Stimulated activated CD8-positive, alpha-beta memory T cell treated with anti-CD3 and anti-CD28 coated beads, Interleukin-4, amount 100 ng/mL, for 1 hour (primary cell): ENCODE results near the gene CPPED1.

Experiments used
- DNase-seq, 2 donors: peaks; one replicate each; pipeline ENCODE4 v3.0.0-alpha.2; 2020; ENCODE audit warnings: low read depth in 2 of 2, low spot score in 1 of 2

CPPED1 gene

DNA sequence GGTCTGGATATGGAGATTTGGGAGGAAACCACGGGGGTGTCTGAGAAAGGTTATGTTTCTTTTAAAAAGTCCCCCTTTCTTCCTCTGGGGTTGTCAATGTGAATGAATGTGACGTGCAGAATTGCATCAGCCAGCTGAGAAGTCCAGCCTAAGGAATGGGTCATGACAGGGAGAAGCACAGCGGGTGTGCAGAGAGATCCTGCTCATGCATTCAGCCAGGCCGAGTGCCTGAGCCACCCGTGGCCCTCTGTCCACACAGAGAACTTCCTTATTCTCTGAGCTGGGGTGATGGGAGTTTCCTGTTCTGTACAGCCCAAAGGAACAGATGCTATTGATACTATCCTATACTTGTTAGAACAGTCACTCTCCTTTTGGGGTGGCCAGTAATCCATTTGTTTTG lies 117.9 kb downstream of the CPPED1 start:
- DNase-seq = no peak

DNA sequence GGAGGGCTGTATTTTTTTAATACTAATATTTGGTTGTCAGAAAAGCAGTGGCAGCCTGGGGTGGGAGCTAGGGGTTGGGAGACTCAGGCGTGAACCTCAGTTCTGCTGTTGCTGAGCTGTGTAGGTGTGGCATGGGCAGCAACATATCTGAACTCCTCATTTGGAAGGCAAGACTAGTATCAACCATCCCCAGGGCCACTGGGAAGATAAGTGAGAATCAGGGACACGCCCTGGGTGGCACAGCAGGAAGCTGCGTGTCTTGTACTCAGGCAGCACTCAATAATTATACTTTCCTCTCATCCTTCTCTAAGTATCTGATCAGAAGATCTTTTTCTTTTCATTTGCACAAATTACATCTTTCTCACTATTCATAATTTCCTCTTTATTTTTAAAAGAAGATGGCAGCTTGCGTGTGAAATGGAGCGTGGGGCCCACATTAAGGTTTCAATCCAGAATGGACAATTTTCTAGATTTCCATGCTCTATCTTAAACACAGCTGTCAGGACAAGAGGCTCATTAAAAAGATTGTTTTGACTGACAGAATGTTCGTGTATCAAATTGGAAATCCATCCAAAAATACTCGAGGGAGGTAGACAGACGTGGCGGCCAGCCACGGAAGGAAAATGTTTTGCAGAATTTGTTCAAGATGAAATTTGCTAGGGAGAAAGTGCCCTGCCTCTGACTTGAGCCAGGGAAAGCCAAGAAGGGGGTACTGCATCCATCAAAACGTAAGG lies 121.1 kb downstream of the CPPED1 start:
- DNase-seq = no peak

DNA sequence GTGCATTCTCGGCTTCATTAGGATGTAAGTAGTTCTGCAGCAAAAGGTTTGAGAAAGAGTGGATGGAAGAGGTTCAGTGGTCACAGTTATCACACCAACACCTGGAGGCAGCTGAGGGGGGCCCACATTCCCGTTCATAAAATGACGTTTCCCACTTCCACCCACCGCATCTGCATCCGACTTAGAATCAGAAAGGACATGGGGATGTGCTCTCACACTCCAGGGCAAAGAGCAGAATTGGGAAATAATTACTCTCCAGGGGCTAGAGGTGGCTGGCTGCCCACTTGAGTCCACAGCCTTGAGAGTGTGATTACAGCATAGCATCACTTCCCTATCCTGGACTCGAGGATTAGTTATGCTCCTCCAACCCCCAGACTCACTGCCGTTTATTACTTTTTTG lies 122.0 kb downstream of the CPPED1 start:
- no peak for DNase-seq

DNA sequence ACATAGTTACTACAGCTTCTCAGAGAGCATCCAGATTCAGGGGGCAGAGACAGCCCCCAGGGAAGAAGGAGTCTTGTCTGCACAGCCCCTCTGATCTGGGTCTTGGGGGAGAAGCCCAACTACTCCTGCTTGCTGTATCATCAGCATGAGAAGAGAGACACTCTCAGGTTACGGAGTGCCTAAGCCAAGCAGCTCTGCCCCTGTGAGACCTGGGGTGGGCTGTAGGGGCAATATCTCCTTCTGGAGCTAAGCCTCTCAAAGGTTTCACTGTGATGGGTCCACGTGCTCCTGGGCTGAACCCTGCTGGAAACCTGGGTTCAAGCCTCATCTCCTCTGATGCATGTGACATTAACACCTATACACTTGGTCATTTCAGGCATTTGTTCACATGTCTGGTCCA lies 123.2 kb downstream of the CPPED1 start:
- DNase-seq = no peak

DNA sequence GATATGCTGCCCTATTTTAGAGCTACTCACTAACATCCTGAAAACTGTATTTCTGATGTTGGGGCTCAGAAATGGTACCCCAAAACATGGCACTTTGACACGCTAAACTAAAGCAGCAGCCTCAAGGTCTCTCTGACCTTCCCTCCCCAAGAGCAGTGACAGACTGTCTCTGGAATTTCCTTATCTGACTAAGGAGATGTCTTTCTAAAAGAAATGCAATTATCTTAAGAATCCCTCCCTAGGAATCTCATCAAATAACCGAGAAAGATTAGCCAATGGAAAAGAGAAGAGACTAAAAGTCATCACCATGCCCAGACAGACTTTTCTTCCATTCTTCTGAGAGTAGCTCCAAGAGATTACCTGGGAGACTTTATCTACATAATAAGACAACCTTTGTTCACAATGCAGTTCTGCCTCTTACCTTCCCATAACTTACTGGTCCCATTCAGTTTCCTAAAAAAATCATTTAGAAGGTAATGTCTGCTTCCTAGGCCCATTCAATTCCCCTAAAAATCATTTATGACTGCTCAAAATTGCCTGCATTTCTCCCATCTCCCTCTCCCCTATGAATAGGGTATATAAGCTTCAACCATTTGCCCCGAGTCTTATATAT lies 123.9 kb downstream of the CPPED1 start:
- DNase-seq = no peak

DNA sequence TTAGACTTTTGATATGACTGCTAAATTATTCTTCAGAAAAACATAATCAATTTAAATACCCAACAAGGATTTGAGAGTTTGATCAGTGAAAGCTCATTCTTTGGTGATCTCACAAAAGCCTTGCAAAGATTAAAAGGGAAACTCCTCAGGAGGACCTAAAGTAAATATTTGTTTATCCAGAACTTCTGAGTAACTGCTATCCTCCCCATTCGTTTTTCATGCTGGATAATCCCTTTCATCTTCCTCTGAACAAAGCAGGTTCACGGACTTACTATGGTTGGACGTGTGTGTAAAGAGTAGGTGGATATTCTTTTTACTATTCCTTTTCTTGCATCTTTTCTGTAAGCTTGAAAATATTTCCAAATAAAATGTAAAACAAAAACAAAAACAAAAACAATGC lies 124.7 kb downstream of the CPPED1 start:
- no peak for DNase-seq

DNA sequence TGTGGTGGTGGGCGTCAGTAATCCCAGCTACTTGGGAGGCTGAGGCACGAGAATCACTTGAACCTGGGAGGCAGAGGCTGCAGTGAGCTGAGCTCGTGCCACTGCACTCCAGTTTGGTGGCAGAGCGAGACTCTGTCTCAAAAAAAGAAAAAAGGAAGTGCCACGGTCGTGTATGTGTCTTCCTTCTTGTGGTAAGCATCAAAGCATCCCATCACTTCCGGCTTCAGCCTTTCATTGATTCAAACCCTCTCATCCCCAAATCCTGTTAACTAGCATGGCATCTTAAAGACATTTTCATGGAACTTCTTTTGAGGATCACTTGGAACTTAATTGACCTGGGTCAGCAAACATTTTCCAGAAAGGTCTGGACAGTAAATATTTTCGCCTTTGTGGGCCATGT lies 126.2 kb downstream of the CPPED1 start:
- no peak for DNase-seq

DNA sequence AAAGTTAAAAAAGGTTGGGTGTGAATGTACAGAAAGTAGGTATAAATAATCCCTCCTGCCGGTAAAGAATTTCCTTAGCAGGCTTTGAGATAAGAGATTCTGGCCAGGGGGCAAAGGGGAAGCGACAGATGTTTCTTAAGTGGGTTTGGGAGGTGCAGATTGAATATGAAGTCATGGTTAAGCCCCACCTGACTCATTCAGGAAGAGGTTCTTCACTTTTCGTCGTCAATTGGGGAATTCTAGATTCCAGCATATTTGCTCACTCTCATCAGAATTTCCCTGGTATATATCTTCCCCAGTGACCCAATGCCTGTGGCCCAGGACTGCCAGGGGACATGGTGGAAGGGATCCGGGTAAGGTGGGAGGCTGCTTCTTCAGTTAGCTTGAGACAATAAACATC lies 127.8 kb downstream of the CPPED1 start:
- DNase-seq = no peak

DNA sequence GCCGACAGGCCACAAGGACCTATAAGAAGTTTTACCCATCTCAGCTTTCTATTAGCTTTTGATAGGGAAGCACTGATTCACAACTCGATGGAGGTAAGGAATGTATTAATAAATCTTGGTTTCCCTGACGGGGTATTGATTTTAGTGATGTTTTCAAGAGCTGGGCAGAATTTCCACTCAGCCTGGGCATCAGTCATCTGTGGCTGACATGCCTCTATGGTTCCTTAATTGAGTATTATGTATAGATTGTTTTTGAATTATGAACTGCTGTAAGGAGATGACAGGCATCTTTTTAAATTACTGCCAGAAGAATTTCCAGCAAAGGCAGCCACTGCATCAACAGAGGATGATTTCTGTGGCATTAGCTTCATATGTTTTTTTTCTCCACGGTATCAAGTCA lies 128.6 kb downstream of the CPPED1 start:
- no peak for DNase-seq

DNA sequence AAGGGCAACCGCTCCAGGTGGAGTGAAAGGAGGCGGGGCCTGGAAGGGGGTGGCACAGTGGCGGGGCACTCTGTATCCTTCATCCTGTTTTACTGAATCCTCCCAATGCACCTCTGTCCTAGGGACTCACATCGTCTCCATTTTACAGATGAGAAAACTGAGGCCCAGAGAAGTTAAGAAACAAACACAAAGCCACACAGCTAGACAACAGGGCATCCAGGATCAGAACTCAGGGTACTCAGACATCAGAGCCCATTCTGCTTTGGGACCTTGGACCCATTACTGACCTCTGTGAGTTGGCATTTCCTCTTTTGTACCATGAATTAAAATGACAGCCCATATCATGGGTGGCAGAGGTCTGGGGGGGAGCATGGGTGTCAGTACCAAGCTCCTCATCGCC lies 129.2 kb downstream of the CPPED1 start:
- no peak for DNase-seq

DNA sequence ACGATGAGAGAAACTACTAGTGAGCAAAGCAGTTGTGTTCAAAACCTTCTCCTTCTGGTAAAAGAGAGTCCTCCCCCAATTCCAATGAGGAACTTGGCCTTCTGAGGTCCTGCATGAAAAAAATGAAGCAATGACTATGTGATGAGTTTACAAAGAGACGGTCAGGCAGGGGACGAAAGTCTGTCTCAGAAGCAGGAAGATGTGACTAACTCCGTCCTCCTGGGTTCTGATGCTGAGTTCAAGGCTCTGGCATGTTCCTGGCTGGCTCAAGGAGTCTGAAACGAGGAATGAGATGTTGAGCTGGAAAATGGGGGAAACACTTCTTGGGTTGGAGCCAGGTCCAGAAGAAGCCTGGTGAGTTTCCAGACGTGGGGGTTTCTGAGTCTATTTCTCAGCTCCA lies 129.6 kb downstream of the CPPED1 start:
- no peak for DNase-seq

DNA sequence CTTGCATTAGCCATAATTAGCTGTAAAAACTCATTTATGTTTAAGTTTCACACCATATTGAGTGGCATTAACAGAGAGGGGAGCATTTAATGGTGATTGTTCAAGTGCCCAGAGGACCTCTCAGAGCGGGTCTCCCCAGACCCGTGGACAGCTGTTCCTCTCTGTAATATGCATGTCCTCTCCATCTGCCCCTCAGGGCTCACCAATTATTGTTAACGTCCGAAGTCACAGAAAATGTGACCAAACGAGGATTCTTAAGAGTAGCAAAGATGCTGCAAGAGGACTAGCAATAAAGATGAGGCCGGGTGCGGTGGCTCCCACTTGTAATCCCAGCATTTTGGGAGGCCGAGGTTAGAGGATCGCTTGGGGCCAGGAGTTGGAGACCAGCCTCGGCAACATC lies 130.2 kb downstream of the CPPED1 start:
- no peak for DNase-seq

DNA sequence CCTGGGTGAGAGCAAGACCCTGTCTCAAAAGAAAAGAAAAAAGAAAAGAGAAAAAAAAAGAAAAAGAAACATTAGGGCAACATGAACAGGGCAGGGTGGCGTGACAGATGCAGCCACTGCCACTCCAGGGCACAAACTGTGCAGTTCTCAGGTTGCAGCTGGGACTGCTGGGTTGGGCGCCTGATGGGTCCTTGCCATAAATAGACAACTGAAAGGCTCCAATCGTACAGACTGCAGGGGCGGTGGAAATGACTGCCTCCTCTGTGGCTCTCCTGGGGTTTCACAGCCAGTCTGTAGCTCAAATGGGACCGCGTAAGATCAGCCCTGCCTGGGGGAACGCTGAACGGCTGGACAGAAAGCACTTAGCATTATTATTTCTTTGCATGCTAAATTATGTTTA lies 130.7 kb downstream of the CPPED1 start:
- no peak for DNase-seq

DNA sequence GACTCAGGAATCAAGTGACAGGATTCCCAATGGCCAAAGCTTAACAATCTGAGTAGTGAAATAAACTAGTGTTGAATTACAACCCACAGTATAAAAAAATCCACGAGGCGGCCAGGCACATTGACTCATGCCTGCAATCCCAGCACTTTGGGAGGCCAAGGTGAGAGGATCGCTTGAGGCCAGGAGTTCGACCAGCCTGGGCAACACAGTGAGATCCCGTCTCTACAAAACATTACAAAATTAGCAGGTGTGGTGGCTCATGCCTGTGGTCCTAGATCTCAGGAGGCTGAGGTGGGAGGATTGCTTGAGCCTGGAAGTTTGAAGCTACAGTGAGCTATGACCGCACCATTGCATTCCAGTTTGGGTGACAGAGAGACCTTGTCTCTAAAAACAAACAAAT lies 133.8 kb downstream of the CPPED1 start:
- DNase-seq = no peak

DNA sequence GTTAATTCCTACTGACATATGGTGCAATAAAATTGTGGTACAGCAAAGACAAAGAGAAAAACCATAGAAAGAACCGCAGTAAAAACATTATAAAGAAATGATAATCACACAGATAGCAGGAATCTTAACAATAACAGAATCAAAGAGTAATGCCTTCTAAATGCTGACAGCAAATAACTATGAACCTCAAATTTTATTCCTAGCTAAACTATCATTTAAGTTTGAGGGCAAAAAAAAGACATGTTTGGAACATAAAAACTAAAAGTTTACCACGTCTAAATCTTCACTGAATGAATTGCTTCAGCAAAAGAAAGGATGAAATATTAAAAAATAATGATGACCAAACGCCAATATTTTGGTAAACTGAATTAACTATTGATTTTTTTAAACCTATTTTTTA lies 135.8 kb downstream of the CPPED1 start:
- no peak for DNase-seq

DNA sequence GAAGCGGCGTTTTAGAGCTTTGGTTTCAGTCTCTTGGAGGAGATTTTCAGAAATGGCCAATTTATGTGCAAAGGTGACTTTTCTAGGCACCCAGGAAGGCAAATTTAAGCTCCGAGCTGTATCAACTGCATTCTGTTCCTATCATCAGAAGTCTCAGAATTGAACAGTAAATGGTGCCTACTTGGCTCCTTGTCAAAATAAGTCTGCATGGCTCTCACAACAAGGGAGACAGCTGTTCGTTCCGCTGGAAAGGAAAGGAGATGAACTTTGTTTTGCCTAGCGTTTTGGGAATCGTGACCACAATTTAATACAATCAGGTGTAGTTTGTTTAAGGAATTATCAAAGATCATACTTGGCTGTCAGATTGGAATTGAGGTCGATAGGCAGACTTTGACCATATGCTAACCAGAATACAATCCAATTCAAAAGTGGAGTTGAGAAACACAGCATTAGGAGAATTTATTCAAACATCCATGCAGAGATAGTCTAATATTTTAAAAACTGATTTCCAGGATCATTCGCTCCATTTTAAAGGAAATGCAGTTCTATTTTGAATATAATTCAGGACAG lies 139.4 kb downstream of the CPPED1 start:
- DNase-seq = no peak

DNA sequence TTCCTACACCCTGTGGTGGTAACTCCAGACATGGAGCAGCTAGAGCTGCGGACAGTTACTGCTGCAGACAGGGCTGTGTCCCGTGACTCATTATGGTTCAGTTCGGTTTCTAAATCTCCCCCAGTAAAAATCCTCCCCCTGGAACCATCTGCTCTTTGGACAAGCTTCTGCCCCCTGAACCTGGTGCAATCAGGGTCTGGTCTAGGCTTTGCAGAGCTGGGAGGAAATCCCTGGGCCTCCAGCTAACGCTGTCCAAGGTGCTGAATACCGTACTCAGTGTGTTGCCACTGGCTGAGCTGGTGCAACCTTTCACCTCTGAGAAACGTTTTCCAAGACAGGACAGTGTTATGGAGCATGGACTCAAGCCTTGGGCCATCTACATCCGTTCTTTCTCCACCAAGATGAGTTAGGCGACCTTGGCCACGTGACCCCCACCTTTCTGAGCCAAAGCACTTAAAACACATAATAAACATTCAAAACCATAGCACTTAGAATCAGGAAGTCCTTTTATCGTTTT lies 142.0 kb downstream of the CPPED1 start:
- DNase-seq = no peak

DNA sequence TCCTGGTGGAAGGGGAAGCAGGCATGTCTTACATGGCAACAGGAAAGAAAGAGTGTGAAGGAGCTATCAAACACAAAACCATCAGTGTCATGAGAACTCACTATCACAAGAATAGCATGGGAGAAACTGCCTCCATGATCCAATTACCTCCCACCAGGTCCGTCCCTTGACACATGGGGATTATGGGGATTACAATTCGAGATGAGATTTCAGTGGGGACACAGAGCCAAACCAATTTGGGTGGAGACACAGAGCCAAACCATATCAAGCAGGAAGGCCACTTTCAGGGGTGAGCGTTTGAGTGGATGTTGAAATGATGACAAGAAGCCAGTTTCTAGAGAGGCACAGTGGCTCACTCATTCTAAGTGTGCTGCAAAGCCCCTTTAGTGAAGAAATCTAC lies 143.8 kb downstream of the CPPED1 start:
- DNase-seq = no peak

DNA sequence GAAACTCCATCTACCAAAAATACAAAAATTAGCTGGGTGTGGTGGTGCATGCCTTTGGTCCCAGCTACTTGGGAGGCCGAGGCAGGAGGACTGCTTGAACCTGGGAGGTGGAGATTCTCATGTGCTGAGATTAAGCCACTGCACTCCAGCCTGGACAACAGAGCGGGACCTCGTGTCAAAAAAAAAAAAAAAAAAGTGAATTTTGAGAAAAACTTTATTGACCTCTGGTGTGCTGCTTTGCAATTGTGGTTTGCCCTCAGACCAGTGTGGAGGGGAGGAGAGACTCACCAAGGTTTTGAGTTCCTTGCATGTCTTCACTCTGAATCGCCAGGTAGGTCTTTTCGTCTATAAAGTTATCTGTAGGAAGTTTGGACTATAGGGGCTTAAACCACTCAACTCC lies 145.2 kb downstream of the CPPED1 start:
- DNase-seq = no peak

DNA sequence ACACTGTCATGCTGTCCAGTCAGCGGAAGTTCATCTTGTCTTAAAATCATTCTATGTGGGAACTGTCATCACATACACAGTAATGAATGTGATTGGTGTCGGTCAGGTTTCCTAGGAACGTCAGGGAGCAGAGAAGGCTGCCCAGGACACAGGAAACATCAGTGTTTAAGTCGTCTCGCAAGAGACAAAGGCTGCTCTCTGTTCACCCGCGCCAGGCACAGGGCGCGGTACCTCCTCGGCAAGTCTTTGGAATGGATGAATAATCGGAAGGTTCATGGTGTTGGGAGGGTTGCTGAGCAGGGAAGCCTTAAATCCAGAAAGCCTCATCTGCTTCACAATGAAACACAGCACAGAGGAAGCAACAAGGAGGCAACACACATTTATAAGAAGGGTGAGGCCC lies 148.2 kb downstream of the CPPED1 start:
- no peak for DNase-seq

DNA sequence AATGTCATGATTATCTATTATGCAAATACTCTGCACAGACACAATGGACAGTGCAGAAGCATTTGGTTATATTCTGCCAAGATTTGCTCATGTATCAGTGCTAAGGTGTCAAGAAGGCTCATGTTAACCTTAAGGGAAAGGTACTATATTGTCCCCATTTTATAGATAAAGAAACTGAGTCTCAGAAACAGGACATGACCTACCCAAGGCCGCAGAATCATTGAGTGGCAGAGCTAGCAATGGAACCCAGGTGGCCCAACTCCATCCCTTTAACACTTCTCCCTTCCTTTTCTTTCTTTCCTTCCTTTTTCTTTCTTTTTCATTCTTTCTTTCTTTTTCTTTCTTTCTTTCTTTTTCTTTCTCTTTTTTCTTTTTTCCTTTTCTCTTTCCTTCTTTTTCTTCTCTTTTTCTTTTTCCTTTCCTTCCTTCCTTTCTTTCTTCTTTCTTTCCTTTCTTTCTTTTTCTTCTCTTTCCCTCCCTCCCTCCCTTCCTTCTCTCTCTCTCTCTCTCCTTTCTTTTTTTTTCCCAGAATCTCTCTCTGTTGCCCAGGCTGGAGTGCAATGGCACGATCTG lies 149.8 kb downstream of the CPPED1 start:
- no peak for DNase-seq

DNA sequence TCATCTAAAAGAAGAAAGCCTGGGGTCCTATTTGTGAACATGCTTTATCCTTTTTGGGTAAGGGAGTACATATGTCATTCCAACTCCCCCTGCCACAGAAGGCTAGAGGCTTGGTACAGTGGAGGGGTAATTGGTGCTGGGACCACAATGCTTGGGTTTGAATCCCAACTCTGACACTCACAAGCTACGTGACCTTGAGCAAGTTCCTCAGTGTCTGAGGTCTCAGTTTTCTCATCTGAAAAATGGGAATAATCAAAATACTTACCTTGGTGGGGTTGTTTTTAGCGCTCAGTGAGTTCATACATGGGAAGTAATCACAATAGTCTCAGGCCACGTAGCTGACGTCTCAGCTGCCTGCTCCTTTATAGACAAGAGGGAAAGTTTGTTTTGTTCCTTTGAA lies 150.8 kb downstream of the CPPED1 start:
- DNase-seq = no peak
